Measurements from ENCODE around the gene CACNA2D4.

Gene CACNA2D4

DNA sequence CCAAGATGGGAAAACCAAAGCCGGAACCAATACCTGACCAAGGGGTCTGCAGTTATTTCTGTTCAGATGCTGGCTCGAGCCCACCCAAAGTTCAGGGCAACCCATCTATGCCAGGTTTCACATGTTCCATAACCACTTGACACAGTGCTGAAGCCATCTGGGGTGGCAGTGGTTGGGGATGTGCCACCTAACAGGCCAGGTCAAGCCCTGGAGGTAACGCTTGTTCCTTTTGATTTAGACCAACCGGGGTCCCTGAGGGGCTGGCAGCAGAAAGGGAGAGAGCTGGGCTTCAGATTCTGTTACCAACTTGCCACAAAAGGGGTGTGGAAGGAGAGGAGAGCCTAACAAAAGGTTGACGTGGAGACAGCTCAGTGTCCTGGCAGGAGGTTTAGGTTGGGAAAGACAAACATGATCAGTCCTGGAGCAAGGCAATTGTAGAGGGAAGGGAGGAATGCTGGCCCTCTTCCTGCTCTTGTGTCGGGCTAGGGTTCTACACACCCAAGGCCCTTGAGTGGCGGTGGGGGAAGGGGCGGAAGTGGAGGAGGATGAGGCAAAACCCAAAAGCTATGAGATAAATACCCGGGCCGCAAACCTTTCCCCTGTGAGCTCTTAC, 31.9 kb downstream of the CACNA2D4 start:
- DNase-seq (ENCODE audit: low read depth in 2 of 2), result no peak

DNA sequence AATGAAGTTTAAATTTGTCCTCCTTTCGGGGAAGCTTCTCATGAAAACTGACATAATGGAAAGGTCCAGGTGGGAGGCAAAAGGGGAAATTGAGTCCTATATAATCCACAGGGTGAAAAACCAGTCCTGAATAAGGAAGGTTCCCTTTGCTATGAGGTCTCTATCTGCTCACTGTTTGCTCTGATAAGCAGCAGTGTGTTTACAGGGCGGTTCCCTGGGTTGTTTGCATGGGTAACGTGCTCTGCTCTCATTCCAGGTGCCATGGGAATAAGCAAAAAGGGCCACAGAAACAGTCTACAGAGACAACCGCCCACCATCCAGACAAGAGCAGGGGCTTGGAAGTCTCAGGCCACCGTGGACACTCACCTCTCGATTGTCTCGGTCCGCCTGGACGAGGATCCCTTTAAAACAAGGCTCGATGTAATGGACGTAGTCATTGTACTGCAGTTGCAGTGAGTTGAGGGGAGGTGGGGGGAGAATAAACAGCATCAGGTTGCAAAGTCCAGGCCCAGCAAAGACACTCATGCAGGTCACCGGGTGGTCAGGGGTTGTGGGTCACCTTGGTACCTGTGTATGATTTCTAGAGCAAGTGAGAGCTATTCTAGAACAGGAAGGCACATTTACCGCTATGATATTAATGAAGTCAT, 32.7 kb downstream of the CACNA2D4 start:
- DNase-seq (ENCODE audit: low read depth in 2 of 2), result no peak

DNA sequence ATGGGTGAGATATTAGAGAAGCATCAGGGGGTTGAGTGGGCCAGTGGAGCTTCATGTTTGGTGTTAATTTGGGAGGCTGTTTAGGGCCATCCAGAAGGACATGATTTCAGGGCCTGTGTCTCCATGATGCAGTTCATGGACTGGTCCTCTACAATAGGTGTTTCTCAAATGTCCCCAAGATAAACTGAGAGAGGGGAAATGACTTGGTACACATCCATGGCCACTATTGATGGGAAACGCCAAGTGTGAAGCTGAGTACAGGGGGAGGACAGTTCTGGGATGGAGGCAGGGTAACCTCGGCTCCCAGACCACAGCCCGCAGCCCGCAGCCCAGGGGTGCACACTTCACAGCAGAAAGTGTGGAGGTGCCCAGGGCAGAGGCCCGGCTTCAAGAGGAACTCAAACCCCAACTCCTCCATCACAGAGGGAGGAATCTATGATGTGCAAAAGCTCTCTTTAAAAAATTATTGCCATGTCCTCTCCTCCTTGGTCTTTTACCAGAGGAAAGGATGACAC, 33.3 kb downstream of the CACNA2D4 start:
- no peak for DNase-seq (ENCODE audit: low read depth in 2 of 2)

- DNase-seq (ENCODE audit: low read depth in 2 of 2), result no peak
Observed at GRCh38 chr12:1884651-1885050, 33.8 kb downstream of the CACNA2D4 start.

- DNase-seq (ENCODE audit: low read depth in 2 of 2), result no peak
Observed at GRCh38 chr12:1883513-1883912, 34.9 kb downstream of the CACNA2D4 start.

GRCh38 chr12:1882850-1883470, 35.5 kb downstream of the CACNA2D4 start:
- DNase-seq (ENCODE audit: low read depth in 2 of 2), result no peak

DNA sequence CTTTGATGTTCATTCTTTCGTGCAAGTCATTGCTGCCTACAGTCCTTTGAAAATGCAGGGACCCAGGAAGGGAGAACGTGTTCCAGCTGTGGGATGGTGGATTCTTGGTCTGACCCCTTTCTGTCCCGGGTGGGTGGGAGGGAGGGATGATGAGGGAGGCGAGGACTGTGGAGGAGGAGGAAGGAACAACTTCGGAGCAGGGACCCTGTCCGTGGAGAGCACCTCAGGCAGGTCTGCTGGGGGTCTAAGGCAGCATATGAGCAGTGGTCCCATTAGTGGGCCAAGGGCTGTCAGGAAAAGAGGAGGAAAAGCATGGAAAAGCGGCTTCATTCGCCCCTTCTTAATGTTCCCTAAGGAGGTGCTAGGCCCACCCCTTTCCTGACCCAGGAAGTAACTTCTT, 36.0 kb downstream of the CACNA2D4 start:
- no peak for DNase-seq (ENCODE audit: low read depth in 2 of 2)

DNA sequence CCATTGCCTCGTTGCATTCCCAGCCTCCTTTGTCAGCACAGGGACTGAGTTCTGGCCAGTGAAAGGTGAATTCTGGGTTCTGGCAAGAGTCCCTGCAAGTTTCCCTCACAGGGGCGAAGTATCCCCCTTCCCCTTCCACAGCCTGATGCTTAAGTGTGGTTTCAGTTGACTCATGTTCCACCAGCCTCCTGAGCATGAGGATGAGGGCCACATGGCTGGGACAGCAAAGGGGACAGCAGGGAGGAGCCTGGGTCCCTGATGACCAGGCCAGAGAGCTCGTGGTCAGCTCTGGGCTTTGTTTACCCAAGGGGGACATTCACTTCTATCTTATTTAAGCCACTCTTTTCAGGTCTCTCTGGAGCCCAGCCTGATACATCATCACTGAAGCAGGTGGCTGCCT, 36.5 kb downstream of the CACNA2D4 start:
- no peak for DNase-seq (ENCODE audit: low read depth in 2 of 2)

DNA sequence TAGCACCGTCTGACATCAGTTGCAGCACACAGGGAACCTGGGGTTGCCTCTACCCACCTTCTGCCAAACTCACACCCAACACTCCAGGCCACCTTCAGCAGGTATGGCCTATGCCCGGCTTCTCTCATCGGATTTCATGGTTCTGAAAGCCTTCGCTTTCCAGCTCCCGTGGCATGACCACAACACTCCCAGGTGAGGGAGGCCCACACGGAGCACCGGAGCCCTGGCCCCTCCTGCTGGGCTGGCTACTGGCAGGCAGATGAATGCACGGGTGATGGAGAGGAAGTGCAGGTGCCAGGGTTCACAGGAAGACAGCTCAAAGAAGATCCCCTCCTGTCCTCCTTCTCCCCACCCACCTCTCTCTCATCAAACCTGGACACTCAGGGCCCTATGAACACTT, 37.2 kb downstream of the CACNA2D4 start:
- DNase-seq (ENCODE audit: low read depth in 2 of 2), result no peak

GRCh38 chr12:1880876-1881275, 37.6 kb downstream of the CACNA2D4 start:
- no peak for DNase-seq (ENCODE audit: low read depth in 2 of 2)

DNA sequence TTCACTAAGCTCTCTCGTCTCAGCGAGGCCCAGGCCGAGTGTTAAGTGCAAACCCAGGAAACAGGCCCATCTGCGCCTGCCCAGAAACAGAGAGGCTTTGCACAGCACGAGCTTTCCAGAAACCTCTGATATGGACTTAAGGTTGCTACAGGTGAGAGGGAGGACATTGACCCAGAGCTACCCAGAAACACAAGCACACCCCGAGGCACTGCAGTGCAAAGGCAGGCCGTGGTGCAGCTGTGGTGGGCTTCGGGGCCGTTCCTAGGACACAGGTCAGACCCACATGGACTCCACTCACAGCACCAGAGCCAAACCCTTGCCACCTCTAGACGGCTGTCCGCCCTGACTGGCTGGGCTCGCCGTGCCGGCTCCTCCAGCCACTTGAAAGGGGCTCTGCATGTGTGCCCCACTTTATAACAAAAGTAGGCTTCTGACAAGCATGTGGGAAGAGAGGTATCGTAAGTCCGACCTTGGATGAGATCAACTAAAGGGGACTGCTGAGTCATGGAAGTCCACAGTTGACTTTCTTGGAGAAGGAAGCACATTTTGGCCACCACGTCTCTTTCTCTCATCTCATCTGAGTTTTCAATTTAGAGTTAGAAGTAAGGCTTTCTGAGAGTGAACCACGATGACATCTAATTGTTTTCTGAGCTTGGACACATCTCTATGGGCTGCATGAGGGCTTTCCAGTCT, 38.2 kb downstream of the CACNA2D4 start:
- DNase-seq (ENCODE audit: low read depth in 2 of 2), result no peak

DNA sequence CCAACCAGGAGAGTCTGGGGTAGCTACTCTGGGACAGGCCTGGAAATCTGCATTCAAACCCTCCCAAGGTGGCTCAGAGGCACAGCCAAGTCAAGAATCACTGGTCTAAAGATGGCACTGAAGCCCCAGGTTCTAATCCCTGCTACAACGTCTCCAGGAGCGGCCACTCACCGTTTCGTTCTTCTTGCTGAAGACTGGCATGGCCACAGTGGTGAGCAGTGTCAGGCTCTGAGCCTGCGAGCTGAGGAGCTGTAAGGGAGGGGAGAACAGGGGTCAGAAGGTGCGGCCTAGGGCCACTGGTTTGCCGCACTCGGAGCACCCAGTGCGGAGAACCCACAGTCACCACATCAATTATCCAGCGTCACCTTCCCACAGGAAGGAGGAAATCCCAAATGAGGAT, 38.8 kb downstream of the CACNA2D4 start:
- no peak for DNase-seq (ENCODE audit: low read depth in 2 of 2)

DNA sequence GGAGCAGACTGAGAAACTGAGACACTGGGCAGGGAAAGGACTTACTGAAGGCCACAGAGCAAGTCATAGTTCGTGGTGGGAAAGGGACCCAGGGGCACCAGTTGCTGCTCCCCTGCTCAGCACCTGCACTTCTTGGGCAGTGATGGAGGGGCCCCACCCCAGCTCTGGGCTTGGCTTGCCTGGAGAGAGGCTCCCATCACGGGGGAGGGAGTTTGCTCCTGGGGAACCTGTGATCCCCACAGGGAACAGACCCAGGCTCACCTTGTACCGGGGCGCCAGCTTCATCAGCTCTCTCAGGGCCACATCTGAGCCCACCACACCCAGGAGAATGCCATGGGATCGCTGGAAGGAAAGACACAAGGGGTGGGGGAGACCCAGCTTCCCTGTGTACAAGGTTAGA, 39.8 kb downstream of the CACNA2D4 start:
- no peak for DNase-seq (ENCODE audit: low read depth in 2 of 2)

- no peak for DNase-seq (ENCODE audit: low read depth in 2 of 2)
Observed at GRCh38 chr12:1878214-1878613, 40.2 kb downstream of the CACNA2D4 start.

DNA sequence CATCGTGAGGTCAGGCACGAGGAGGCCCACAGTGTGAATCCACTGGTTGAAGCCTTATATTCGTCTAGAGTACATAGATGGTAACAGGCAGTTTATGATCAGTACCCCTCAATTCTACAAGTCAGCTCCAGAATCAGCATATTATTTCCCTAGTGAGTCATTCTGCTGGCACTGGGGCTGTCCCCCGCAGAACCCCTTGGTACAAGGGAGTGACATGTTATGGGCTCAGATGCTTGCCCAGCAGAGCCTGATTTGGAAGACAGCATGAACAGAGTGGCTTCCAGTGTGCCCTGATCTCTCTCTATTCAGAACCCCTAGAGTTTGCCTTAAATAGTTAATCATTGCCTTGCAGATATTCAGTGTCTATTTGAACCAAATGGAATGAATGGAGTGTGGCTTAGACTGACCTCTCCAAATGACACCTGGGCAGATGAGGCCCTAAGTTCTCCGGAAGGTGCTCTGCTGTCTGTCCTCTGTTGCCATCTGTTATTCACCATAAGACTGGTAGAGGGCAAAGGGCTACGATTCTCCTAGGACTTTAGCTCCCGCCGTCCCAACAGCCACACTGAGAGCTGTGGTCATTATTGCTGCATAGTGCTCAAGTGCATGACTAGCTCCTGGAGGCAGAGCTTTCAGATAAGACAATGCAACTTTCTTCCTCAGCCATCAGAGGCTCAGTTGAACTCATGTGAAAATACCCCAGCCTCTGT, 41.1 kb downstream of the CACNA2D4 start:
- no peak for DNase-seq (ENCODE audit: low read depth in 2 of 2)

GRCh38 chr12:1876086-1876485, 42.4 kb downstream of the CACNA2D4 start:
- no peak for DNase-seq (ENCODE audit: low read depth in 2 of 2)

- no peak for DNase-seq (ENCODE audit: low read depth in 2 of 2)
Observed at GRCh38 chr12:1875608-1876007, 42.8 kb downstream of the CACNA2D4 start.

- no peak for DNase-seq (ENCODE audit: low read depth in 2 of 2)
Observed at GRCh38 chr12:1873531-1874510, 44.6 kb downstream of the CACNA2D4 start.

DNA sequence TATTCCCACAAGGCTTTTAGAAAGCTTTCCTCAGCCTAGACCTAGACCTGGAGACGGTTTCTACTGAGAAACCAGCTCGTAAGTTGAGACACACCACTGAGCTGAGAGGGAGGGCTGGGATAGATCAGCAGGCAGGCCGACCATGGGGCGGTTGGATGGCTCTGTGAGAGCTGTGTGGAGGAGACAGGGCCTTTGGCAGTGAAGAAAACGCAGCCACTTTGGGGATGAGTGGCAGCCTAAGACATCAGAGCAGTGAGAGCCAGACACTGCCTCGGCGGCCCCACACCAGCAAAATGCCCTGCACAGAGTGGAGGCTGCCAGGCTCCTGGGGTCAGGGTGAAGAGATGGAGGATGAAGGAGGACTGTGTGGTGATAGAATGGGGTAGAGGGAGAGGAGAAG, 46.0 kb downstream of the CACNA2D4 start:
- no peak for DNase-seq (ENCODE audit: low read depth in 2 of 2)

- no peak for DNase-seq (ENCODE audit: low read depth in 2 of 2)
Observed at GRCh38 chr12:1872001-1872400, 46.5 kb downstream of the CACNA2D4 start.
